GM19099 (cell line): Measurements from ENCODE around the gene FOXD1.

Experiments used
- POLR2A ChIP-seq: IDR thresholded peaks from 3 replicates; pipeline ENCODE4 v1.6.1; 2011; ENCODE audit warnings: low read depth; ENCODE audit not compliant: insufficient read length; ENCODE audit errors: extremely low read depth

FOXD1 gene

GRCh38 chr5:73444499-73445438 lies 3.8 kb downstream of the FOXD1 start:
- no peak for TF ChIP-seq POLR2A

- no peak for TF ChIP-seq POLR2A
Measured at GRCh38 chr5:73443829-73444498, 4.6 kb downstream of the FOXD1 start.

- no peak for TF ChIP-seq POLR2A
Measured at GRCh38 chr5:73442996-73443627, 5.5 kb downstream of the FOXD1 start.

- no peak for TF ChIP-seq POLR2A
Measured at GRCh38 chr5:73442231-73442811, 6.3 kb downstream of the FOXD1 start.

GRCh38 chr5:73441378-73441777 lies 7.2 kb downstream of the FOXD1 start:
- no peak for TF ChIP-seq POLR2A

GRCh38 chr5:73440262-73440661 lies 8.3 kb downstream of the FOXD1 start:
- TF ChIP-seq POLR2A, result no peak

- no peak for TF ChIP-seq POLR2A
Measured at GRCh38 chr5:73438645-73439470, 9.7 kb downstream of the FOXD1 start.

- TF ChIP-seq POLR2A, result no peak
Measured at GRCh38 chr5:73437777-73438644, 10.6 kb downstream of the FOXD1 start.

GRCh38 chr5:73437101-73437776 lies 11.3 kb downstream of the FOXD1 start:
- no peak for TF ChIP-seq POLR2A

GRCh38 chr5:73436535-73437100 lies 12.0 kb downstream of the FOXD1 start:
- TF ChIP-seq POLR2A, result no peak

GRCh38 chr5:73435759-73436534 lies 12.6 kb downstream of the FOXD1 start:
- no peak for TF ChIP-seq POLR2A

GRCh38 chr5:73434907-73435306 lies 13.7 kb downstream of the FOXD1 start:
- no peak for TF ChIP-seq POLR2A
